Fibroblast of lung (primary cell): ENCODE results near the gene GGT7. TPM values are rescaled to one million over a fixed set of nuclear protein-coding genes. Genes with fewer than 3 reads are reported as not detected.
"Not testable (repeated sequence)": the region's sequence is repeated elsewhere in the genome, so short reads cannot be mapped to it uniquely, and the experiment has no call there.

Experiments
- DNase-seq, 2 donors: peaks; one replicate each; pipeline versions ENCODE4 v3.0.0 to v3.0.0-alpha.2; 2010; ENCODE audit warnings: low read depth in 2 of 2
- H2AFZ ChIP-seq: 2 replicates; pipeline ENCODE4 v1.5.1; 2012; ENCODE audit warnings: low read length, control low read depth, inconsistent platforms
- H3K27ac ChIP-seq: 2 replicates; pipeline ENCODE4 v1.5.1; 2011; ENCODE audit warnings: low read length, control low read depth; ENCODE audit not compliant: insufficient read depth
- H3K27me3 ChIP-seq: 2 replicates; pipeline ENCODE4 v1.5.1; 2011; ENCODE audit warnings: mild to moderate bottlenecking, low read length; ENCODE audit not compliant: control insufficient read depth, insufficient read depth
- H3K36me3 ChIP-seq: 2 replicates; pipeline ENCODE4 v1.5.1; 2011; ENCODE audit warnings: low read length; ENCODE audit not compliant: control insufficient read depth, insufficient read depth
- H3K4me1 ChIP-seq: 2 replicates; pipeline ENCODE4 v1.5.1; 2011; ENCODE audit warnings: low read length; ENCODE audit not compliant: control insufficient read depth, insufficient read depth; ENCODE audit errors: extremely low read depth
- H3K4me2 ChIP-seq: 2 replicates; pipeline ENCODE4 v1.5.1; 2011; ENCODE audit warnings: low read length, control low read depth; ENCODE audit not compliant: insufficient read depth; ENCODE audit errors: extremely low read depth
- H3K4me3 ChIP-seq, 4 experiments: fragments of 200-600 bp in 1 of 4; sonication (generic) in 1 of 4; replicated peaks in 1 of 4; 2 replicates each; pipeline ENCODE4 v1.5.1; 2011 to 2016; ENCODE audit warnings: low read length in 4 of 4, low read depth in 3 of 4, mild to moderate bottlenecking in 3 of 4, control low read depth in 2 of 4, inconsistent platforms in 1 of 4, mixed read lengths in 1 of 4; ENCODE audit not compliant: insufficient read depth in 1 of 4; ENCODE audit errors: control extremely low read depth in 1 of 4
- H3K79me2 ChIP-seq: 2 replicates; pipeline ENCODE4 v1.5.1; 2012; ENCODE audit warnings: mild to moderate bottlenecking, low read length, inconsistent platforms; ENCODE audit not compliant: control insufficient read depth, insufficient read depth
- H3K9ac ChIP-seq: 2 replicates; pipeline ENCODE4 v1.5.1; 2011; ENCODE audit warnings: mild to moderate bottlenecking, low read length, control low read depth; ENCODE audit not compliant: insufficient read depth
- H3K9me3 ChIP-seq: 2 replicates; pipeline ENCODE4 v1.5.1; 2012; ENCODE audit warnings: low read depth, low read length; ENCODE audit not compliant: control insufficient read depth, insufficient read depth
- H4K20me1 ChIP-seq: 2 replicates; pipeline ENCODE4 v1.5.1; 2011; ENCODE audit warnings: low read length; ENCODE audit not compliant: control insufficient read depth, insufficient read depth; ENCODE audit errors: extremely low read depth
- CTCF ChIP-seq, 2 donors: IDR thresholded peaks in 1 of 2; conservative IDR thresholded peaks in 1 of 2; 1 replicate in 1 of 2; 2 replicates in 1 of 2; pipeline ENCODE4 v1.5.1; 2011 to 2012; ENCODE audit warnings: low read length in 2 of 2, control low read depth in 1 of 2, inconsistent platforms in 1 of 2, low read depth in 1 of 2, mild to moderate bottlenecking in 1 of 2
- EZH2 ChIP-seq: IDR thresholded peaks from 2 replicates; pipeline ENCODE4 v1.5.1; 2012; ENCODE audit warnings: low read length, control low read depth, mild to moderate bottlenecking; ENCODE audit errors: missing control alignments
- polyA plus RNA-seq, 2 donors: library from polyadenylated mRNA; depleted of rRNA in 1 of 2; stranded (reverse) in 1 of 2; unstranded in 1 of 2; fragments of >200 nt; gene quantifications; 2 replicates each; pipeline ENCODE4 v1.2.1, GENCODE V29; 2011 to 2012; ENCODE audit warnings: missing spikeins in 1 of 2
- total RNA-seq: library from RNA; depleted of rRNA; stranded (reverse); fragments of >200 nt; gene quantifications from 2 replicates; pipeline ENCODE4 v1.2.1, GENCODE V29; 2014

GGT7 gene
- total and polyA plus RNA-seq, 2 donors (not counting 1 experiment from before 2014, with no cell fraction given) = 10.3 to 15.2 TPM

- Histone ChIP-seq H3K9ac (no peak overlapping the region), H3K27me3 (no peaks in the 10 kb centered on the region), H3K4me3 (no peak overlapping the region), H2AFZ (no peak overlapping the region), H4K20me1 (no peaks in the 10 kb centered on the region), H3K4me1 (no peaks in the 10 kb centered on the region), H3K4me2 (no peak overlapping the region), H3K79me2 (no peaks in the 10 kb centered on the region), H3K36me3 (peaks cover 3% of the 10 kb centered on the region), H3K27ac (no peak overlapping the region), H3K9me3 (no peaks in the 10 kb centered on the region)
- TF ChIP-seq EZH2 = no peak
- DNase-seq = no peak
Observed at GRCh38 chr20:34883809-34884208, 11.2 kb upstream of the GGT7 start.

- H3K79me2 ChIP-seq = peaks cover 4% of the 10 kb centered on the region
- no peak overlapping the region for H3K27ac ChIP-seq
- peaks cover 1% of the 10 kb centered on the region for H4K20me1 ChIP-seq
- H3K4me1 ChIP-seq = no peaks in the 10 kb centered on the region
- H3K4me2 ChIP-seq = no peak overlapping the region
- no peak overlapping the region for H2AFZ ChIP-seq
- no peaks in the 10 kb centered on the region for H3K9me3 ChIP-seq
- TF ChIP-seq CTCF (conservative IDR thresholded peaks at IDR 0.05 in 1 of 2, IDR thresholded peaks at IDR 0.05 in 1 of 2; ENCODE audit: low read depth in 1 of 2, low read length in 2 of 2) (no peak), EZH2 (no peak)
- H3K9ac ChIP-seq = no peak overlapping the region
- H3K27me3 ChIP-seq = no peaks in the 10 kb centered on the region
- DNase-seq = no peak
- H3K4me3 ChIP-seq = no peak overlapping the region
- peaks cover 3% of the 10 kb centered on the region for H3K36me3 ChIP-seq
Observed at GRCh38 chr20:34883087-34883688, 10.5 kb upstream of the GGT7 start.

- Histone ChIP-seq H3K9ac (no peak overlapping the region), H4K20me1 (peaks cover 2% of the 10 kb centered on the region), H2AFZ (no peak overlapping the region), H3K36me3 (peaks cover 3% of the 10 kb centered on the region), H3K9me3 (no peaks in the 10 kb centered on the region), H3K27me3 (no peaks in the 10 kb centered on the region), H3K4me1 (peaks cover 3% of the 10 kb centered on the region), H3K27ac (no peak overlapping the region), H3K79me2 (peaks cover 13% of the 10 kb centered on the region), H3K4me2 (no peak overlapping the region), H3K4me3 (no peak overlapping the region)
- no peak for DNase-seq
- TF ChIP-seq EZH2 (no peak), CTCF (conservative IDR thresholded peaks at IDR 0.05 in 1 of 2, IDR thresholded peaks at IDR 0.05 in 1 of 2; ENCODE audit: low read depth in 1 of 2, low read length in 2 of 2) (no peak)
Observed at GRCh38 chr20:34881689-34882088, 9.0 kb upstream of the GGT7 start.

GRCh38 chr20:34880971-34881370, 8.3 kb upstream of the GGT7 start:
- not testable (repeated sequence) for H2AFZ ChIP-seq, H3K4me1 ChIP-seq, H3K9me3 ChIP-seq, H3K27ac ChIP-seq, DNase-seq, H3K4me3 ChIP-seq, H3K36me3 ChIP-seq, H3K27me3 ChIP-seq, H4K20me1 ChIP-seq, H3K9ac ChIP-seq, H3K4me2 ChIP-seq
- peaks cover 13% of the 10 kb centered on the region for H3K79me2 ChIP-seq
